Endothelial cell of umbilical vein (primary cell): ENCODE data around the gene LOXHD1.

Experiments
- CTCF ChIP-seq, 2 donors: IDR thresholded peaks; 1 replicate in 1 of 2; 2 replicates in 1 of 2; pipeline ENCODE4 v1.5.1; 2011; ENCODE audit warnings: low read length in 2 of 2, mild to moderate bottlenecking in 2 of 2, moderate library complexity in 2 of 2, control low read depth in 1 of 2, inconsistent platforms in 1 of 2, low read depth in 1 of 2; ENCODE audit not compliant: insufficient read depth in 1 of 2; ENCODE audit errors: extremely low read depth in 1 of 2
- EZH2 ChIP-seq: IDR thresholded peaks from 2 replicates; pipeline ENCODE4 v1.6.1; 2012; ENCODE audit warnings: borderline replicate concordance, low read depth, mild to moderate bottlenecking, moderate library complexity, low read length, inconsistent platforms; ENCODE audit not compliant: severe bottlenecking
- FOS ChIP-seq: IDR thresholded peaks from 2 replicates; pipeline ENCODE4 v1.6.1; 2011; ENCODE audit warnings: mild to moderate bottlenecking, low read length, moderate library complexity, borderline replicate concordance; ENCODE audit not compliant: insufficient read depth
- JUN ChIP-seq: IDR thresholded peaks from 2 replicates; pipeline ENCODE4 v1.6.1; 2011; ENCODE audit warnings: borderline replicate concordance, low read depth; ENCODE audit not compliant: insufficient read length, insufficient read depth
- POLR2A ChIP-seq: IDR thresholded peaks from 2 replicates; pipeline ENCODE4 v1.6.1; 2012; ENCODE audit warnings: low read depth, mild to moderate bottlenecking, control low read depth, low read length
- POLR2AphosphoS5 ChIP-seq: IDR thresholded peaks from 2 replicates; pipeline ENCODE4 v1.6.1; 2012; ENCODE audit warnings: low read depth, mild to moderate bottlenecking, control low read depth, low read length, moderate library complexity; ENCODE audit not compliant: insufficient read depth
- TF ChIP-seq, protein P1 (sequence below): IDR thresholded peaks from 2 replicates; pipeline ENCODE4 v1.6.1; 2011; ENCODE audit not compliant: insufficient read depth, insufficient read length

DNA sequence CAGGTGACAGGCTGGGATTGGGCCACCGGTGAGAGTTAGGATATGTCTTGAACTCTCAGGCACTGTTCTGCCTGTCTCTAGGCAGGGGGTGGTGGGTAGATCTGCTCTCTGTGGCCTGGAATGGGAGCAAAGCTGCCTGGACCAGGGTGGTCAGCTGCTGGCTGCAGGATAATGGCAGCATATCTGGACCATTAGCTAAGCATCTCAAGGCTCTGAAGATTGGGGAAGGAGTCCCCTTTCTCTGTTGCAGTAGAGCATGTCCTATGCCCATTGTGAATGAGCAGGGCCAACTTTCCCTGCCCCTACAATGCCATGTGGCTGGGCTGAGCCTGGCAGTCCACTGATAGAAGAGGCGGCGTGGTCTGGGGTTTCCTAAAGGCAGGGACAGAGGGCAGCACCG lies 34.6 kb downstream of the LOXHD1 start:
- no peak for TF ChIP-seq CTCF (IDR thresholded peaks at IDR 0.05; ENCODE audit: extremely low read depth in 1 of 2, insufficient read depth in 1 of 2, low read depth in 1 of 2, low read length in 2 of 2)
- TF ChIP-seq POLR2A = no peak
- no peak for TF ChIP-seq EZH2
- no peak for TF ChIP-seq POLR2AphosphoS5
- TF ChIP-seq JUN = no peak
- TF ChIP-seq, protein P1, sequence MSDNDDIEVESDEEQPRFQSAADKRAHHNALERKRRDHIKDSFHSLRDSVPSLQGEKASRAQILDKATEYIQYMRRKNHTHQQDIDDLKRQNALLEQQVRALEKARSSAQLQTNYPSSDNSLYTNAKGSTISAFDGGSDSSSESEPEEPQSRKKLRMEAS = no peak
- no peak for TF ChIP-seq FOS
